ENCODE results near the gene AKR1C3. TPM values are rescaled to one million over a fixed set of nuclear protein-coding genes. Genes with fewer than 3 reads are reported as not detected.

The AKR1C3 gene
- total and polyA plus RNA-seq, 2 donors (not counting 3 experiments of a cell fraction or from before 2014, with no cell fraction given) = 27.4 to 32.2 TPM

DNA sequence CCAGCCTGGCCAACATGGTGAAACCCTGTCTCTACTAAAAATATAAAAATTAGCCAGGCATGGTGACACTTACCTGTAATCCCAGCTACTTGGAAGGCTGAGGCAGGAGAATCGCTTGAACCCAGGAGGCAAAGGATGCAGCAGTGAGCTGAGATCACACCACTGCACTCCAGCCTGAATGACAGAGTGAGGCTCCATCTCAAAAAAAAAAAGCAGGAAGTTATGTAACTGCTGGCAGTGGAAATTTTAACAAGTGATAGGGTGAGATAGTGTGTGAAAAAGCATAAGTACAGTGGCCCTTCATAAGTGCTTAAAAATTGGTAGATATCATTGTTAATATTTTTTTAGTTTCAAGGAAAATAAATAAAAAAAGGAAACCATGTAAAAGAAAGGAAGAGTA, 12.3 kb downstream of the AKR1C3 start:
- Histone ChIP-seq H2AFZ (ENCODE audit: low read depth, low read length) (no peak overlapping the region), H3K4me1 (ENCODE audit: control insufficient read depth, extremely low read depth, insufficient read depth, low read length) (no peaks in the 10 kb centered on the region), H4K20me1 (replicated peaks; ENCODE audit: control insufficient read depth, extremely low read depth, insufficient read depth, low read length) (no peaks in the 10 kb centered on the region), H3K36me3 (ENCODE audit: control insufficient read depth in 2 of 2, extremely low read depth in 1 of 2, insufficient read depth in 2 of 2, low read length in 2 of 2) (peaks cover 0 to 2% of the 10 kb centered on the region in 2 experiments), H3K4me2 (ENCODE audit: insufficient read depth, low read length) (no peak overlapping the region), H3K4me3 (replicated peaks in 1 of 3; ENCODE audit: insufficient read depth in 1 of 3, low read depth in 1 of 3, low read length in 3 of 3) (no peak overlapping the region), H3K9me3 (replicated peaks; ENCODE audit: control insufficient read depth, insufficient read depth, low read length) (no peaks in the 10 kb centered on the region), H3K79me2 (ENCODE audit: control insufficient read depth, insufficient read depth, low read length) (no peaks in the 10 kb centered on the region), H3K9ac (replicated peaks; ENCODE audit: extremely low read depth, insufficient read depth, low read length) (no peak overlapping the region), H3K27ac (ENCODE audit: insufficient read depth, low read depth, low read length) (no peak overlapping the region), H3K9me1 (replicated peaks; ENCODE audit: control insufficient read depth, extremely low read depth, insufficient read depth, low read length) (no peaks in the 10 kb centered on the region), H3K27me3 (ENCODE audit: control insufficient read depth in 2 of 2, insufficient read depth in 2 of 2, low read length in 2 of 2) (no peaks in the 10 kb centered on the region)
- ChIA-PET CTCF (interaction anchor here (0.5 to 1.1 kb wide), 2 partner anchors 12 to 148 kb away, joined by 3 to 5 read pairs; partner anchors contain the start of gene AKR1C3), POLR2A (no interaction called here)
- dilution Hi-C loops (cut with MboI; ENCODE audit: extremely low pct_ligation_motif_present, low sequenced_read_pairs) (no loop called here), intact Hi-C loops (cut with micrococcal nuclease) (no loop called here)
- BruUV-seq (replicated peaks) = no TSS peak
- FAIRE-seq (no peak), DNase-seq (ENCODE audit: low read depth, low spot score) (no peak)
- no peak for TF ChIP-seq FOS (IDR thresholded peaks at IDR 0.05; ENCODE audit: borderline replicate concordance, insufficient read depth, low read length)

DNA sequence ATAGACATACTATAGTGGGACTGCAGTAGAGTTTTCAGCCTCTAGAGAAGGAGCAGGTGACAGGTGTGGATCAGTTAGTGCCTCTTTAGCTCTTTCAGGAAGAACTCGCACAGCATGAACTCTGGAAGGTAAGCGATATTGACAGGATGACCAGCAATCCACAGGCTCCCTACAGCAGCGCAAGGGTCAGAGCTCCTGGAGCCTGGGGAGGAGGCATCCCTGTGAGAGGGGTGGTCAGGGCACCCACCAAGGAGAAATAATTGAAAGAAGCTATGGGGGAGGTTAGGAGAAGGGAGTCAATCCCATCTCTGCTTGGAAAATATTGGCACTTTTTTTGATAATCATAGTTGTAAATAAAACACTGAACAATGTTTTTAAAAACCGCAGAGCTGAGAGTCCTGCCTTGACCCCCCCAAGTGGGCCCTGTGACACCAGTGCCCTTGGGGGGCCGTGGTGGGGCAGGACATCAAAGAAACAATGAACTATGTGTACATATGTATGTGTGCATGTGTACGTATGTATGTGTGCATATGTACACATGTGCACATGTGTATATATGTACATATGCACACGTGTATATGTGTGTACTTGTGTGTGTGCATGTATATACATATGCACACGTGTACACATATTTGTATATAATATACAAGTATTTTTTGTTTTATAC, 13.8 kb downstream of the AKR1C3 start:
- TF ChIP-seq POLR2A (IDR thresholded peaks at IDR 0.05; ENCODE audit: low read depth, low read length) (no peak), JUN (IDR thresholded peaks at IDR 0.05; ENCODE audit: borderline replicate concordance, insufficient read depth, insufficient read length, low read depth) (no peak)
- intact Hi-C loops (cut with micrococcal nuclease) (no loop called here), dilution Hi-C loops (cut with MboI; ENCODE audit: extremely low pct_ligation_motif_present, low sequenced_read_pairs) (no loop called here)
- H3K27ac ChIP-seq (ENCODE audit: insufficient read depth, low read depth, low read length) = no peak overlapping the region
- H3K4me1 ChIP-seq (ENCODE audit: control insufficient read depth, extremely low read depth, insufficient read depth, low read length) = no peaks in the 10 kb centered on the region
- FAIRE-seq (no peak), DNase-seq (ENCODE audit: low read depth, low spot score) (no peak)
- no peaks in the 10 kb centered on the region for H4K20me1 ChIP-seq (replicated peaks; ENCODE audit: control insufficient read depth, extremely low read depth, insufficient read depth, low read length)
- no peaks in the 10 kb centered on the region for H3K27me3 ChIP-seq (ENCODE audit: control insufficient read depth in 2 of 2, insufficient read depth in 2 of 2, low read length in 2 of 2)
- no peaks in the 10 kb centered on the region for H3K9me1 ChIP-seq (replicated peaks; ENCODE audit: control insufficient read depth, extremely low read depth, insufficient read depth, low read length)
- ChIA-PET CTCF (no interaction called here), POLR2A (no interaction called here)
- no peak overlapping the region for H3K9ac ChIP-seq (replicated peaks; ENCODE audit: extremely low read depth, insufficient read depth, low read length)
- no peak overlapping the region for H2AFZ ChIP-seq (ENCODE audit: low read depth, low read length)
- BruUV-seq (replicated peaks) = no TSS peak
- no peaks in the 10 kb centered on the region for H3K79me2 ChIP-seq (ENCODE audit: control insufficient read depth, insufficient read depth, low read length)
- no peak overlapping the region for H3K4me3 ChIP-seq (replicated peaks in 1 of 3; ENCODE audit: insufficient read depth in 1 of 3, low read depth in 1 of 3, low read length in 3 of 3)
- peaks cover 0 to 2% of the 10 kb centered on the region in 2 experiments for H3K36me3 ChIP-seq (ENCODE audit: control insufficient read depth in 2 of 2, extremely low read depth in 1 of 2, insufficient read depth in 2 of 2, low read length in 2 of 2)
- no peak overlapping the region for H3K4me2 ChIP-seq (ENCODE audit: insufficient read depth, low read length)
- no peaks in the 10 kb centered on the region for H3K9me3 ChIP-seq (replicated peaks; ENCODE audit: control insufficient read depth, insufficient read depth, low read length)
